ENCODE data around the gene SOCS1. TPM values are rescaled to one million over a fixed set of nuclear protein-coding genes. Genes with fewer than 3 reads are reported as not detected.

SOCS1 gene
- total RNA-seq, 4 donors from 2014 or later: 6.5 to 26.8 (median 18.0) TPM

DNA sequence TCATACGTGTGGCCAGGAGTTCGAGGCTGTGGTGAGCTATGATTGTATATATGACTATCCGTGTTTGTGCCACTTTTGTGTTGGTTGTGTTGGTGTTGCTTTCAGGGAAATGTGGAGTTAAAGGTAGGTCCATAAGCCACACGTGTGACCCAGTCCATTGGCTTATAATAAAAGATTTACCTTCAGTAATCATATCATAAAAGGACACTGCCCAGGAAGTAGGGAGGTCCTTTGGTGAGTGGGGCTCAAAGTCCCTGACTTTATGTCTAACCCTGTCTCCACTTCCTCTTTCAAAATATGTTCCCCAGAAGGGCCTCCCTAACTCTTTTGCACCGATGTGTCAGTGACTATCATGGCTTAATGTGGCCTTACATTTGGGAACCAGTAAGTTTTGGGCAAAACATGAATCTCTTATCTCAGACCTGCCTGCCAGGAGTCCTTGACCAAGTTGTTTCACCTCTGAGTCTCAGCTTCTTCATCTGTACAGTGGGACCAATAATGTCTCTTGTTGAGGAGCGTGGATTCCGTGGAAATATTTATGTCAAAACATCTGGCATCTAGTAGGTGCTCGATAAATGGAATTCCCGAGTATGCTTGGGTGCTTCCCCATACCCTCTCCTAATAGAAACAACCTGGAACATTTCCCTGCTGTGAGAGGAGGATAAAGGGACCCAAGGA lies 8.3 kb upstream of the SOCS1 start:
- no peak for ATAC-seq (ENCODE audit: low FRiP score)

DNA sequence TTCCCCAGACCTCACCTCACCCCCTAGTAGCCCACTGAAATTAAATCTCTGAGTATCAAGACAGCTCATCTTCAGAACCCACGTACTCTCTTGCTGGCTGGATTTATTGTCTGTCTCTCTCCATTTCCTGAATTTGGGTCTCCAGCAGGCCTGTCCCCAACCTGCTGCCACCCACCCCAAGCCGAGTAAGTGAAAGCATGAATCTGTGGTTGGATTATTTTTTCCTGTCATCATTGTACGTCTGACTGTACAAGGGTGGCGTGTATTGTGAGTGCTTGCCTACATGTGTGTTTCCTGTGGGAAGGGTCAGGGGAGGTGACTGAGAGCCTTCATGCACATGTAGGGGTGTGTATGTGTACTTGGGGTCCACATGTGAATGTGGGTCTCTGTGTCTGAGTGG lies 7.7 kb upstream of the SOCS1 start:
- ATAC-seq (ENCODE audit: low FRiP score): no peak
- TF ChIP-seq, protein P1, sequence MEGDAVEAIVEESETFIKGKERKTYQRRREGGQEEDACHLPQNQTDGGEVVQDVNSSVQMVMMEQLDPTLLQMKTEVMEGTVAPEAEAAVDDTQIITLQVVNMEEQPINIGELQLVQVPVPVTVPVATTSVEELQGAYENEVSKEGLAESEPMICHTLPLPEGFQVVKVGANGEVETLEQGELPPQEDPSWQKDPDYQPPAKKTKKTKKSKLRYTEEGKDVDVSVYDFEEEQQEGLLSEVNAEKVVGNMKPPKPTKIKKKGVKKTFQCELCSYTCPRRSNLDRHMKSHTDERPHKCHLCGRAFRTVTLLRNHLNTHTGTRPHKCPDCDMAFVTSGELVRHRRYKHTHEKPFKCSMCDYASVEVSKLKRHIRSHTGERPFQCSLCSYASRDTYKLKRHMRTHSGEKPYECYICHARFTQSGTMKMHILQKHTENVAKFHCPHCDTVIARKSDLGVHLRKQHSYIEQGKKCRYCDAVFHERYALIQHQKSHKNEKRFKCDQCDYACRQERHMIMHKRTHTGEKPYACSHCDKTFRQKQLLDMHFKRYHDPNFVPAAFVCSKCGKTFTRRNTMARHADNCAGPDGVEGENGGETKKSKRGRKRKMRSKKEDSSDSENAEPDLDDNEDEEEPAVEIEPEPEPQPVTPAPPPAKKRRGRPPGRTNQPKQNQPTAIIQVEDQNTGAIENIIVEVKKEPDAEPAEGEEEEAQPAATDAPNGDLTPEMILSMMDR (IDR thresholded peaks at IDR 0.05): no peak

More for the DNA sequence above, 8.3 kb upstream of the SOCS1 start:
- TF ChIP-seq, protein P1 (IDR thresholded peaks at IDR 0.05): no peak
- DNase-seq (ENCODE audit: low spot score): no peak

DNA sequence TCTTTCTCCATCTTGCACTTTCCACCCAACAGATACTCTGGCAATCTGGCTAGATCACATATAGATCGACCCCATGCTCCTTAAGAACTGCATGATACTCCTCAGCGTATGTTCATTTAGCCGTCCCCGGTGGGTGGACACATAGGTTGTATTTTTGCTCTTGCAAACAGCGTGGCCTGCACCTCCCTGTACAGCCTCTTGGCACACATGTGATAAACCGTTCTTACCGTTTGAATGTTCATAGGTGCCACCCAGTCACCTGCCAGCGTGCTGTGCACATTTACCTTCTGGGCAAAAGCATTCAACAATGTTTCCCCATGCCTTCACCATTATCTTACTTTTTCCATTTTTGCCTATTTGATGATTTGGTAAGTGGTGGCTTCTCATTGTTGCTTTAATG lies 6.9 kb upstream of the SOCS1 start:
- ATAC-seq (ENCODE audit: low FRiP score) (no peak), DNase-seq (ENCODE audit: low spot score) (no peak)
- TF ChIP-seq, protein P1 (IDR thresholded peaks at IDR 0.05): no peak

More for the DNA sequence above, 7.7 kb upstream of the SOCS1 start:
- no peak for DNase-seq (ENCODE audit: low spot score)

DNA sequence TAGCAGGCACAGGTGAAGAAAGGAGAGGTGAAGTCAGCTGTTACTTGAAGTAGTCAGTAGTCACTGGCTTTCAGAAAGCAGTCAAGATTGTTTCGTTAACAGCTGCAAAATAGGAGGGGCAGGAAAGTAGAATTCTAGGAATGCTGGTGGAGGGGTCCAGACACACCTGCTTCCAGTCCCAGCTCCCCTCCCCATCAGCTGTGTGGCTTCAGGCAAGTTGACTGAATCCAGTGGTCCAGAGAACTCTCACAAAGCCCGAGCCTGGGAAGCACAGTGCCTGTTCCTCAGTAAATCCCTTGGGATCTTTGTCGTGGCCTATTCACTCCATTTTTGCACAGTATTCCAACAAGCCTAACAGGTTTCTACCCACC lies 4.6 kb upstream of the SOCS1 start:
- ATAC-seq (ENCODE audit: low FRiP score) (no peak), DNase-seq (ENCODE audit: low spot score) (no peak)

DNA sequence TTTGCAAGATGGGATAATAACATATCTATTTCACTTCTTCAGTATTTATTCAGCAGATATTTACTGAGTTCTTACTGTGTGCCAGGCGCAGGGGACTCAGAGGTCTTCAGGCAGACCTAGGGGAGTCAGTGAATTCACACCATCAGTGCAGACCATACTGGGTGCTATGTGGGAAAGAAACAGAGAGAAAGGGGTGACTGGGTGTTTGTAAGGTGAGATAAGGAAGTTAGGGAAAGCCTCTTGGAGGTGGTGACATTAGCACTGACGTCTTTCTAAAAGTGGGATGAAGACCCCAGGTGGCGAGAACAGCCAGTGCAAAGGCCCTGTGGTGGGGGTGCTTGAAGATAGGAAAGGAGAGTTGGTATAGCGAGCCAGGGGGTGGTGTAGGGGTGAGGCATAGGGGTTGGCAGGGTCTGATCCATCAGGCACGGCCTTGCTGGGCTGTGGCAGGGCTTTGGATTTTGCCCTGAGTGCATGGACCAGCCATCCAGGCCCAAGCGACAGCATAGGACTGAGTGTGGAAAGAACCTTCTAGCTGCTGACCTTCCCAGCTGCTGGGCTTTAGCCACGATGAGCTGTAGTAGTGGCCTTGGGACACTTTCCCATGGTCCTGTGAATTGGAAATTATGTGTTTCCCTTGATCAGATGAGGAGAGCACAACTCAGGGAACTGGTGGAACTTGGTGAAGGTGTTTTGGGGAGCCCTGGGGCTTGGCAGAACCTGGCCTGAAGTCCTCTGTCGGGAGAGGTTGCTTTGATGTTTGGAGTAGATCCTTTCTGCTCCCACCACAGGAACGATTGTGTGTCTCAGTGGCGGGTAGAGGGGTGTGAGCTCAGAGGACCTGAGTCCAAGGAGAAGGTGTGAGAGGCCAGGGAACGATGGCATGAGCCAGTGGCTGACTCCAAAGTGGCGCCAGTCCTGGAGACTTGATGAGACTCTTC lies 3.9 kb upstream of the SOCS1 start:
- DNase-seq (ENCODE audit: low spot score): no peak
- ATAC-seq (ENCODE audit: low FRiP score): no peak
- TF ChIP-seq, protein P1 (IDR thresholded peaks at IDR 0.05): no peak

More for the DNA sequence above, 4.6 kb upstream of the SOCS1 start:
- TF ChIP-seq, protein P1 (IDR thresholded peaks at IDR 0.05): no peak

DNA sequence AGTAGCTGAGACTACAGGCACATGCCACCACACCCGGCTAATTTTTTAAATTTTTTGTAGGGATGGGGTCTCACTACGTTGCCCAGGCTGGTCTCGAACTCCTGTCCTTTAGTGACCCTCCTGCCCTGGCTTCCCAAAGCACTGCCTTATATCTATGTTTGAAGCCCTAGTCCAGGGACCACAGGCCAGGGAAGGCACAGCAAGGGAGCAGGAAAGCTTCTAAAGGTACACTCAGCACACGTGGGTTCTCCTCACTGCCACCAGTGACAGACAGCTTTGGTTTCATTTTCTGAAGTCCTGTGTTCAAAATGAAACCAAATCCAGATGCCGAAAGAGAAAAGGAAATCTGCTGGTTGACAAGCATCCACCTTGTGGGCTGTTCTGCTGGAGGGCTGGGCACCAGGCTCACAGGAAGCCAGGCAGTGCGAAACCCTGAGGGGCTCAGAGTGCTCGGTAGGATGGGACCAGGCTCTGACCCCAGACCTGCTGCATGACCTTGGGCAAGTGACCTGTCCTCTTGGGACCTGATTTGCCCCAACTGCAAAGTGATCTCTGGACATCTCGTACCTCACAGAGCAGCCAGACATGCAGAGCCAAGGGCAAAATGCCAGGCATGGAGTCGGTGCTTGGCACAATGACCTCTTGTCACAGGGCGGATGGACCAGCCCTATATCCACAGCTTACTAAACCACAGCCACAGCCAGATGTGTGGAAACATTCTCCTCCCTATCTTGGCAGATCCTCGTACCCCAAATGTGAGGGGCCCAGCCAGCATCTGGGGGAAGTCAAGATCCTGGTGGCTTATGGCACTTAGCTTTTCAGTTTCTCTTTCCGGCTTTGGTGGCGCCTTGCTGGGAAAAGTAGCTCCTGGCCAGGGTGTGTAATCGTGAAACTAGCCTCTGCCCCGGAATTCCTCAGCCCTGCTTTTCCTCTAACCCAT lies 2.8 kb upstream of the SOCS1 start:
- DNase-seq (ENCODE audit: low spot score) (no peak), ATAC-seq (ENCODE audit: low FRiP score) (no peak)
- TF ChIP-seq, protein P1 (IDR thresholded peaks at IDR 0.05): no peak

All from omental fat pad (tissue), 4 donors.